GM21786 (cell line): Measurements from ENCODE around the gene SND1.

Experiments
- ATAC-seq: cut with Tn5 transposase; IDR thresholded peaks from one replicate; pipeline ENCODE4 v1.9.1; 2021; ENCODE audit not compliant: unreplicated experiment

Gene SND1

DNA sequence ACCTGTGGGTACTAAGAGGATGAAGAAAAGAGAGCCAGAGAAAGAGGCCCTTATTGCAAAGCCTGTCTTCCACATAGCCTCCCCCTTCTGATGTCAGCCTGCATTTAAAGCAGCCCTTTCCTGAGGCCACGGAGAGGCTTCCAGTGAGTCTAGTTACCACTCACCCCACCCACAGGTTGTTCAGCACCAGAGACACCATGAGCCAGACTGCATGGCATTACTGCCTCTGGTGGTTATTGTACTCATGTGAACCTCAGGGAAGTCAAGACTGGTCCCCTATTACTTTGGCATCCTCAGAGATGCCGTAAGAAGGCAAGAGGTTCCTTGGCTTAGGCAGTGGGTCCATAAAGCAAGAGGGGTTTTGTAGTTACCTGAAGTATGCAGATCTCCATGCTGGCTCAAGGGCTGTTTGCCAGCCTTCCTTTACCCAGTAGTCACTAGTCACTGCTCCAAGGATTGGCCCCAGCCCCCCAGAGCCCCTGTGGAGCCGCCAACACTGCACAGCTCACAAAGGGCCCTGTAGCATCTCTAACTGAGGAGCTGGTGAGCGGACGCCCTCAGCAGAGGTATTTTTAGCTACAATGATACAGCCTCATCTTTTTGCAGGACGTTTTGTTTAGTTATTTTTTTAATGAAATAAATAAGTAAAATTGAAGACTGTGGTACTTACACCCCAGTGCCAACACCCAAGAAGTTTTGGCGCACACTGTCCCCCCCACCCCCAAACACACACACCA is 358.6 kb downstream of the SND1 start:
- no peak for ATAC-seq

DNA sequence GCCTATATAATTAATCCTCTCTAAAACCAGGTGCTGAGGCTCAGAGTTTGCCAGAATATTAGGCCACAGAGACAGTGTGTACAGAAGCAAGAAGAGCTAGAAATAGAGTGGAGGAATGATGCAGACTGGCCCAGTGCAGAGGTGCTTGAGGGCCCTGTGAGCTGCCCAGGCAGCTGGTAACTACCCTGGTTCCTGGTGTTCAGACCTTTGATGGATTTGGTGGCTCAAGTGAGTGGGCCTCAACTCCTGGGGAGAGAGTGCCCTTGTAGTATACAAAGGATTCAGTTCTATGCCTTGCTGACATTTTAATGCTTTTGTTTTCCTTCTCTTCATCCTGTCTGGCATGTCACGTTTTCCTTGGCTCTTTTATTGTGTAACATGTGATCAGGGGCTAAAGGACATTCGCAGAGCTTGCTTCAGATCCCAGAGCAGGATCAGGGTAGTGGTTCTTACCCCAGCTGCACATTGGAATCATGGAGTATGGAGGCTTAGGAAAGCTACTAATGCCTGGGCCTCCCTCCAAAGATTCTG is 359.2 kb downstream of the SND1 start:
- no peak for ATAC-seq

- no peak for ATAC-seq
Observed at GRCh38 chr7:128014811-128015210, 362.8 kb downstream of the SND1 start.

GRCh38 chr7:128017460-128017859 is 365.5 kb downstream of the SND1 start:
- ATAC-seq: no peak

GRCh38 chr7:128017862-128018845 is 366.2 kb downstream of the SND1 start:
- ATAC-seq: no peak

- no peak for ATAC-seq
Observed at GRCh38 chr7:128019288-128019687, 367.3 kb downstream of the SND1 start.

DNA sequence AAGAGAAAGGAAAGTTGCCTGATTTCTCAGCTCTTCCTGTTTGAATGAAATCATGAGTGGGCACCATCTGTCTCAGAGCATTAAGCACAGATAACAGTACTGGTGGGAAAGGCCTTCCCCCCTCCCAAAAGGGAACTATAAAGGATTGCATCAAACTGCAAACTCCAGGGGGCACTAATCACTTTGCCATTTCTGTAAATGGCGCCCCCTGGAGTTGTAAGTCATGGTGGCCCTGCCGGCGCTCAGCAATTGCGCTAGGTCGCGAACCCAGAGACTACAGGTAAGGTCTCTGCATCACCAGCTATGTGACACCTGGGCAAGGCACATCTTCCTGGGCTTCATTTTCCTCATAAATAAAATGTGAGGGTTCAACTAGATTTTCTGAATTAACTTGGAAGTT is 368.2 kb downstream of the SND1 start:
- no peak for ATAC-seq

GRCh38 chr7:128021366-128021765 is 369.4 kb downstream of the SND1 start:
- no peak for ATAC-seq

- ATAC-seq: no peak
Observed at GRCh38 chr7:128022631-128023532, 370.9 kb downstream of the SND1 start.

DNA sequence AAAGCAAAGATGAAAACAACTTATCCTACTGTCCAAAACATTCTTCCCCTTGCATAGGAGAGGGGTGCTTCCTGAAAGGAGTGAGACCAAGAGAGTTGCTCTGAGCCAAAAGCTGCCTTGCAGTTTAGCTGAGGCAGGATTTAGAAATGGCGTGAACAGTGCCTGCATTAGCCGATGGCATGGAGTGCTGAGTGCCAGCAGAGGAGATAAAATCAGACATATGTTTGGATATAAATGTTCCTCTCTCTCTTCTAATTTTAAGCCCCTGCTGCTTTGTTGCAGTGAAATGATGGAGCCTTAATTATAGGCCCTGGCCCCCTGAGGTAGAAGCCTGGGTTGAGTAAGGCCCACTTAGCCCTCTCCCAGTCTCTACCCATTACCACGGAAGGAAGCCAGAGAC is 372.2 kb downstream of the SND1 start:
- no peak for ATAC-seq

- ATAC-seq: no peak
Observed at GRCh38 chr7:128025380-128025779, 373.4 kb downstream of the SND1 start.

- ATAC-seq: no peak
Observed at GRCh38 chr7:128025819-128026218, 373.8 kb downstream of the SND1 start.

DNA sequence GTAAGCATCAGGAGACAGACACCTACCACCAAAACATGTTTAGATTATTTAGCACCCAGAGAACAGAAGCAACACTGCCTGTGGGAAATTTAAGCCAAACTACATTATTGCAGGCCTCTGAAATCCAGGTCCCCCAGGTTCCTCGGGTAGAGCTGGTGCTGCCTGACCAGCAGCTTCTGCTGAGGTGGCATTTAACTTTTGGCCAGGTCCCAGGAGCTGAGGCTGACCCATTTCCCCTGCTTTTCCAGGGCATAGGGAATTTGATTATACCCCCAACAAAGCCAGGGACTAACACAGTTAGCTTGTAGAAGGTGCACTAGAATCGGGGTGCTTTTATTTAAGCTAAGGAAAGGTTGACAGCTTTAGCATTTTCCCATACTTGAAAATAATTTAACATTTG is 374.6 kb downstream of the SND1 start:
- ATAC-seq: no peak

- no peak for ATAC-seq
Observed at GRCh38 chr7:128027485-128027980, 375.5 kb downstream of the SND1 start.

DNA sequence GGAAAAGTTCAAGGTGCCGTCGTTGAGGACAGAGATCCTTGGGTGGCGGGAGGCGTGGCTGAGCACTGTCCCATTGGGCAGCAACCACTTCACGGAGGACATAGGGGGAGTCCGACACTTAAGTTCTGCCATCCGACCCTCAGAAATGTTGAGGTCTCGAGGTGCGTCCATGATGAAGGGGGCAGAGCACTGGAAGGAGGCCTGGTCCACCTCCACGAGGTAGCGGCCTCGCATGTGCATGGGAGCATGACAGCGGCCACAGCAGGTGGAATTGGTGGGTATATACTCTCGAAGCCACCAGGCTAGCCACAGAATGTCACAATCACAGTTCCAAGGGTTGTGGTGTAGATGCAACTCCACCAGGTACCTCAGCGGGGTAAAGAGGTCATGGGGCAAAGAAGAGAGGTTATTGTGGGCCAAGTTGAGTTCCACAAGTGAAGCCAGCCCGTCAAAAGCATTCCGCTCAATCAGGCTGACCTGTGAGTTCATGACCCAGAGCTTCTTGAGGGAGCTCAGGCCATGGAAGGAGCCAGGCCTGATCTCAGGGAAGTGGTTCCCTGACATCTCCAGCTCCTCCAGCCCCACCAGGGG is 377.5 kb downstream of the SND1 start:
- no peak for ATAC-seq

DNA sequence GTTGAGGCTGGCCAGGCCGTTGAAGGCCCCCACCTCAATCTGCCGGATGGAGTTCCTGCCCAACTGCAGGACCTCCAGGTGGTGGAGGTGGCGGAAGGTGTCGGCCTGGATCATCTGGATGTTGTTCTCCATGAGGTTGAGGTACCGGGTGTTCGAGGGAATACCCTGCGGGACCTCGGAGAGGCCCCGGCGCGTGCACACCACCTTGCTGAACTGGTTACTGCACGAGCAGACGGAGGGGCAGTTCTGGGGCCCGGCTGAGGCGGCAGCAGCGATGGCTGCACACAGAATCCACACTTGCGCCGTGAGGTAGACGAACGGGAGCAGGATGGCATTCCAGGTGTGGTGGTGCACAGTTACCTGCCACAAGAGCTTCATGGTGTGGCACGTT is 378.3 kb downstream of the SND1 start:
- ATAC-seq: no peak

GRCh38 chr7:128030654-128031611 is 378.9 kb downstream of the SND1 start, which contains the start of gene LRRC4:
TSS of gene LRRC4 (minus strand) at chr7:128031437. CDS start at chr7:128030640, 797 bp downstream.
- peak; percentile 28 for ATAC-seq

- ATAC-seq: peak; percentile 49
Observed at GRCh38 chr7:128031901-128032604, 380.1 kb downstream of the SND1 start.
